Uterus (tissue), 4 donors: ENCODE results near the gene HIVEP3. TPM values are rescaled to one million over a fixed set of nuclear protein-coding genes. Genes with fewer than 3 reads are reported as not detected.
A peak's percentile ranks its signal among the peaks of the same experiment; 100 is the strongest.

Experiments
- DNase-seq, 2 donors: peaks; one replicate each; pipeline ENCODE4 v3.0.0-alpha.2; 2019 to 2020
- H3K27ac ChIP-seq, 2 donors: fragments of 200-600 bp; sonication (generic); 1 replicate in 1 of 2; 2 replicates in 1 of 2; pipeline ENCODE4 v1.5.1; 2016 to 2018
- H3K27me3 ChIP-seq, 2 donors: fragments of 200-600 bp; sonication (generic); one replicate each; pipeline ENCODE4 v1.5.1; 2018 to 2019; ENCODE audit warnings: control low read depth in 1 of 2
- H3K36me3 ChIP-seq, 2 donors: fragments of 200-600 bp; sonication (generic); one replicate each; pipeline ENCODE4 v1.5.1; 2019; ENCODE audit warnings: control low read depth in 1 of 2
- H3K4me1 ChIP-seq, 2 donors: fragments of 200-600 bp; sonication (generic); one replicate each; pipeline ENCODE4 v1.5.1; 2018 to 2019; ENCODE audit warnings: control low read depth in 1 of 2
- H3K4me3 ChIP-seq, 2 donors: fragments of 200-600 bp; sonication (generic); 1 replicate in 1 of 2; 2 replicates in 1 of 2; pipeline ENCODE4 v1.5.1; 2018 to 2019; ENCODE audit warnings: mild to moderate bottlenecking in 1 of 2
- H3K9me3 ChIP-seq, 2 donors: fragments of 200-600 bp; sonication (generic); one replicate each; pipeline ENCODE4 v1.5.1; 2019; ENCODE audit warnings: control low read depth in 1 of 2
- CTCF ChIP-seq, 4 experiments: fragments of 200-600 bp in 2 of 4; fragments of 450-650 bp in 2 of 4; sonication (generic) in 2 of 4; IDR thresholded peaks; one replicate each; pipeline ENCODE4 v1.5.1; 2016 to 2019; ENCODE audit warnings: antibody characterized with exemption in 4 of 4, mild to moderate bottlenecking in 2 of 4, moderate library complexity in 1 of 4
- POLR2A ChIP-seq, 2 donors: fragments of 450-650 bp; IDR thresholded peaks; one replicate each; pipeline ENCODE4 v1.6.1; 2016; ENCODE audit warnings: antibody characterized with exemption in 2 of 2, mild to moderate bottlenecking in 1 of 2, moderate library complexity in 1 of 2
- intact Hi-C: fragments of 100-400 bp; cut with DNase I; formaldehyde crosslinking; loops from one replicate; pipeline ENCODE4 v1.15.1; 2023; ENCODE audit warnings: low total_unique reads
- total RNA-seq, 4 donors: library from RNA; depleted of rRNA in 3 of 4; stranded (reverse); fragments of >200 nt in 3 of 4; gene quantifications; one replicate each; pipeline versions ENCODE4 v1.1.0 to v1.2.4, GENCODE V29; 2014 to 2023
- donor health status: DM: yes; HTN: yes; CAD: no.

HIVEP3 gene
- total RNA-seq, 4 donors from 2014 or later: 0.51 to 7.6 (median 2.9) TPM

GRCh38 chr1:41517062-41517438, 401.7 kb downstream of the HIVEP3 start:
- Histone ChIP-seq H3K4me3 (no peak overlapping the region), H3K27ac (no peak overlapping the region), H3K27me3 (no peaks in the 10 kb centered on the region), H3K4me1 (no peaks in the 10 kb centered on the region), H3K36me3 (no peaks in the 10 kb centered on the region), H3K9me3 (no peaks in the 10 kb centered on the region)
- no peak for TF ChIP-seq CTCF (IDR thresholded peaks at IDR 0.05)
- no peak for TF ChIP-seq POLR2A (IDR thresholded peaks at IDR 0.05)
- intact Hi-C loops: no loop called here
- no peak for DNase-seq

GRCh38 chr1:41516168-41517061, 402.3 kb downstream of the HIVEP3 start:
- Histone ChIP-seq H3K36me3 (no peaks in the 10 kb centered on the region), H3K9me3 (no peaks in the 10 kb centered on the region), H3K27me3 (no peaks in the 10 kb centered on the region), H3K27ac (peak overlapping the region; percentile 63 to 70), H3K4me1 (no peaks in the 10 kb centered on the region), H3K4me3 (peak overlapping the region; percentile 33 to 44)
- DNase-seq: peak; percentile 90 to 95
- TF ChIP-seq CTCF (IDR thresholded peaks at IDR 0.05): peak; percentile 90 to 96 (median 93)
- TF ChIP-seq POLR2A (IDR thresholded peaks at IDR 0.05): no peak
- intact Hi-C loops: no loop called here

- H3K27me3 ChIP-seq: no peaks in the 10 kb centered on the region
- H3K4me1 ChIP-seq: no peaks in the 10 kb centered on the region
- intact Hi-C loops: no loop called here
- no peak for TF ChIP-seq CTCF (IDR thresholded peaks at IDR 0.05)
- no peak for TF ChIP-seq POLR2A (IDR thresholded peaks at IDR 0.05)
- no peak overlapping the region for H3K4me3 ChIP-seq
- H3K9me3 ChIP-seq: no peaks in the 10 kb centered on the region
- no peak for DNase-seq
- no peaks in the 10 kb centered on the region for H3K36me3 ChIP-seq
- H3K27ac ChIP-seq: no peak overlapping the region
Observed at GRCh38 chr1:41515778-41516167, 402.9 kb downstream of the HIVEP3 start.

- no peak overlapping the region for H3K27ac ChIP-seq
- H3K4me1 ChIP-seq: no peaks in the 10 kb centered on the region
- no peak for TF ChIP-seq POLR2A (IDR thresholded peaks at IDR 0.05)
- no peak for TF ChIP-seq CTCF (IDR thresholded peaks at IDR 0.05)
- no peaks in the 10 kb centered on the region for H3K36me3 ChIP-seq
- H3K9me3 ChIP-seq: no peaks in the 10 kb centered on the region
- intact Hi-C loops: no loop called here
- no peaks in the 10 kb centered on the region for H3K27me3 ChIP-seq
- no peak overlapping the region for H3K4me3 ChIP-seq
- no peak for DNase-seq
Observed at GRCh38 chr1:41515131-41515678, 403.5 kb downstream of the HIVEP3 start.

- Histone ChIP-seq H3K9me3 (no peaks in the 10 kb centered on the region), H3K4me3 (no peak overlapping the region), H3K27ac (no peak overlapping the region), H3K4me1 (no peaks in the 10 kb centered on the region), H3K27me3 (no peaks in the 10 kb centered on the region), H3K36me3 (no peaks in the 10 kb centered on the region)
- intact Hi-C loops: no loop called here
- DNase-seq: no peak
- TF ChIP-seq POLR2A (IDR thresholded peaks at IDR 0.05): no peak
- TF ChIP-seq CTCF (IDR thresholded peaks at IDR 0.05): no peak
Observed at GRCh38 chr1:41514381-41514780, 404.3 kb downstream of the HIVEP3 start.
